ENCODE measurements around the gene DCC. TPM values are rescaled to one million over a fixed set of nuclear protein-coding genes. Genes with fewer than 3 reads are reported as not detected.

DCC gene
- total RNA-seq, 3 donors from 2014 or later = under 0.01 to 1.6 (median 0.15) TPM

DNA sequence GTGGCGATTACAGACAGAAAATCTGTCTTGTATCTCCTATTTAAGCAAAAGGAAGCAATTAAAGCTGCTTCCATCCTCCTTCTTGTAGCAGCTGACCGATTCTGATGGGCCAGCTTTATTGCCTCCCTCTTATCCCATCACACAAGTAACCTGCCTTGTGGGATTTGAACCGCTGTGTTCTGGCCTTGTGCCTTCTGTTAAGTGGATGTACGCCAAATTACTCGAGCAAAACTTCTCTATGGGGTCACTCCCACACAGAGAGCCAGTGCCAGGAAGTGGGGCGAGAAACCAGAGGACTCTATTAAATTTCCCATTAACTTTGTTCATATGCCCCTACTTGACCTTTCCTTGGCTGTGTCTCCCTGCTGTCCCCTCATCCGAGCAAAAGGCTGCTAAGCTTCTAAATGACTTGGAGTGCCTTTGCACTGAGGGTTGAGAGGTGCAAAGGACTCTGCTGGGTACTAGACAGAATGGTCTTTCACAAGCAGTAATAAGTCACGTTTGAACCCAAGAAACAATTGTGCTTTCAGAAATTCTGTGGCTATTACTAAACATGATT, 1212.0 kb downstream of the DCC start:
- Histone ChIP-seq H3K27ac (no peak overlapping the region), H3K36me3 (no peaks in the 10 kb centered on the region), H3K27me3 (no peaks in the 10 kb centered on the region), H3K4me1 (no peaks in the 10 kb centered on the region), H3K4me3 (no peak overlapping the region), H3K9me3 (no peaks in the 10 kb centered on the region)
- DNase-seq (ENCODE audit: low spot score in 2 of 2) = no peak
- TF ChIP-seq POLR2A (IDR thresholded peaks at IDR 0.05) (no peak), POLR2AphosphoS5 (IDR thresholded peaks at IDR 0.05) (no peak)
- TF ChIP-seq, protein P1, sequence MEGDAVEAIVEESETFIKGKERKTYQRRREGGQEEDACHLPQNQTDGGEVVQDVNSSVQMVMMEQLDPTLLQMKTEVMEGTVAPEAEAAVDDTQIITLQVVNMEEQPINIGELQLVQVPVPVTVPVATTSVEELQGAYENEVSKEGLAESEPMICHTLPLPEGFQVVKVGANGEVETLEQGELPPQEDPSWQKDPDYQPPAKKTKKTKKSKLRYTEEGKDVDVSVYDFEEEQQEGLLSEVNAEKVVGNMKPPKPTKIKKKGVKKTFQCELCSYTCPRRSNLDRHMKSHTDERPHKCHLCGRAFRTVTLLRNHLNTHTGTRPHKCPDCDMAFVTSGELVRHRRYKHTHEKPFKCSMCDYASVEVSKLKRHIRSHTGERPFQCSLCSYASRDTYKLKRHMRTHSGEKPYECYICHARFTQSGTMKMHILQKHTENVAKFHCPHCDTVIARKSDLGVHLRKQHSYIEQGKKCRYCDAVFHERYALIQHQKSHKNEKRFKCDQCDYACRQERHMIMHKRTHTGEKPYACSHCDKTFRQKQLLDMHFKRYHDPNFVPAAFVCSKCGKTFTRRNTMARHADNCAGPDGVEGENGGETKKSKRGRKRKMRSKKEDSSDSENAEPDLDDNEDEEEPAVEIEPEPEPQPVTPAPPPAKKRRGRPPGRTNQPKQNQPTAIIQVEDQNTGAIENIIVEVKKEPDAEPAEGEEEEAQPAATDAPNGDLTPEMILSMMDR (IDR thresholded peaks at IDR 0.05) = no peak
- intact Hi-C loops (cut with DNase I; ENCODE audit: low total_unique reads) = no loop called here

GRCh38 chr18:53553030-53553429, 1213.0 kb downstream of the DCC start:
- intact Hi-C loops (cut with DNase I; ENCODE audit: low total_unique reads) = no loop called here

DNA sequence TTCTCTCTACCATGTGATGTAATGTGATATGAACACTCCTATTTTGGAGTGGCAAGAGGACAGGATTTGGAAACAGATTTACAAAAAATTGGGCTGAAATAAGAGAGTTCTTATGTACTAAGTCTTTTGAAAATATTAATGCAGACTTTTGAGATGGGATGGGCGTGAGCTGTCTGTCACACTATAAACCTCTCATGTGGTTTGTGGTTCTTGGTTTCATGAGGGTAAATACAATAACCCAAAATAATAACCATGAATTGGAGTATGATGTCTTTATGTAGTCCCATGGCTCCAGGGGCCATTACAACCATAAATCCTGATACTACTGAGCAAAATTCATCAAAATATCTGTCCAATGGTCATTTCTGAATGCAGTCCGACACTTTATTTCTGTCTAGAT, 1216.5 kb downstream of the DCC start:
- DNase-seq (ENCODE audit: low spot score in 2 of 2) = no peak
- Histone ChIP-seq H3K9me3 (no peaks in the 10 kb centered on the region), H3K27ac (no peak overlapping the region), H3K4me1 (no peaks in the 10 kb centered on the region), H3K4me3 (no peak overlapping the region), H3K27me3 (no peaks in the 10 kb centered on the region), H3K36me3 (no peaks in the 10 kb centered on the region)
- TF ChIP-seq, protein P1 (IDR thresholded peaks at IDR 0.05) = no peak
- TF ChIP-seq POLR2AphosphoS5 (IDR thresholded peaks at IDR 0.05) (no peak), POLR2A (IDR thresholded peaks at IDR 0.05) (no peak)
- intact Hi-C loops (cut with DNase I; ENCODE audit: low total_unique reads) = no loop called here

More at GRCh38 chr18:53553030-53553429, 1213.0 kb downstream of the DCC start:
- H3K4me3 ChIP-seq = no peak overlapping the region
- no peaks in the 10 kb centered on the region for H3K27me3 ChIP-seq
- no peak overlapping the region for H3K27ac ChIP-seq
- no peaks in the 10 kb centered on the region for H3K36me3 ChIP-seq
- H3K4me1 ChIP-seq = no peaks in the 10 kb centered on the region
- no peak for DNase-seq (ENCODE audit: low spot score in 2 of 2)
- H3K9me3 ChIP-seq = no peaks in the 10 kb centered on the region
- TF ChIP-seq, protein P1 (IDR thresholded peaks at IDR 0.05) = no peak
- no peak for TF ChIP-seq POLR2AphosphoS5 (IDR thresholded peaks at IDR 0.05)
- no peak for TF ChIP-seq POLR2A (IDR thresholded peaks at IDR 0.05)

DNA sequence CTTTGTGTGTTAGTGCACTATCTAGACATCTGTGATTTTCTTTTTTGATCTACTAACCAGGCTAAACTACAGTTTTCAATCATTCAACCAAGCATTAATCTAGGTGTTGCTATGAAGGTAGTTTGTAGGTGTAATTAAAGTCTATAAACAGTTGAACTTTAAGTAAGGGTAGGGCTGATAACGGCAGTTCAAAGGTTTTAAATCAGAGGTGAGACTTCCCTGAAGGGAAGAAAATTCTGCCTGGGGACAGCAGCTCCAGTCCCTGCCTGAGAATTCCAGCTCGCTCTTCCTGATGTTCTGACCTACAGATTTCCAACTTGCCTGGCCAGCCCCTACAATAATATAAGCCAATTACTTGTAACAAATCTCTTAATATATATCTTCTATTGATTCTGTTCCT, 1220.5 kb downstream of the DCC start:
- no peaks in the 10 kb centered on the region for H3K4me1 ChIP-seq
- DNase-seq (ENCODE audit: low spot score in 2 of 2) = no peak
- no peaks in the 10 kb centered on the region for H3K36me3 ChIP-seq
- no peak overlapping the region for H3K27ac ChIP-seq
- intact Hi-C loops (cut with DNase I; ENCODE audit: low total_unique reads) = no loop called here
- H3K27me3 ChIP-seq = no peaks in the 10 kb centered on the region
- TF ChIP-seq POLR2AphosphoS5 (IDR thresholded peaks at IDR 0.05) (no peak), POLR2A (IDR thresholded peaks at IDR 0.05) (no peak)
- TF ChIP-seq, protein P1 (IDR thresholded peaks at IDR 0.05) = no peak
- H3K4me3 ChIP-seq = no peak overlapping the region
- no peaks in the 10 kb centered on the region for H3K9me3 ChIP-seq

DNA sequence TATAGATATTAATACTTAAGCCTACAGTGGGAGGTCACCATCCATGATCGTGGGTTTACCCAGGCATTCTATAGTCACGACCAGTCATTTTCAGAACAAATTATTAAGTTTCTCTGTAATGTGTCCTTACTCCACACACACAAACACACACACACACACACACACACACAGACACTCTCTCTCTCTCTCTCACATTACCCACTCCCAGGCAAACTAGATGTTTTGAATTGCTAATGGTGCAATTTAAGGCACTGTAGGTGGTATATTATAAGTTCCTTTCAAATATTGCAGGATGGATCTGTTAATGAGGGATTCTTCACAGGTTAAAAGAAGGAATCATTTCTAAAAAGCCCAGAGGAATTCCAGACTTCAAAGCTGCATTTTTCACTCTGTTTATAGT, 1226.6 kb downstream of the DCC start:
- H3K27ac ChIP-seq = no peak overlapping the region
- TF ChIP-seq POLR2A (IDR thresholded peaks at IDR 0.05) (no peak), POLR2AphosphoS5 (IDR thresholded peaks at IDR 0.05) (no peak)
- TF ChIP-seq, protein P1 (IDR thresholded peaks at IDR 0.05) = no peak
- no peaks in the 10 kb centered on the region for H3K36me3 ChIP-seq
- no peaks in the 10 kb centered on the region for H3K27me3 ChIP-seq
- H3K4me1 ChIP-seq = no peaks in the 10 kb centered on the region
- H3K4me3 ChIP-seq = no peak overlapping the region
- DNase-seq (ENCODE audit: low spot score in 2 of 2) = no peak
- intact Hi-C loops (cut with DNase I; ENCODE audit: low total_unique reads) = no loop called here
- no peaks in the 10 kb centered on the region for H3K9me3 ChIP-seq
